Measurements from ENCODE around the gene DCBLD1.

Gene DCBLD1

DNA sequence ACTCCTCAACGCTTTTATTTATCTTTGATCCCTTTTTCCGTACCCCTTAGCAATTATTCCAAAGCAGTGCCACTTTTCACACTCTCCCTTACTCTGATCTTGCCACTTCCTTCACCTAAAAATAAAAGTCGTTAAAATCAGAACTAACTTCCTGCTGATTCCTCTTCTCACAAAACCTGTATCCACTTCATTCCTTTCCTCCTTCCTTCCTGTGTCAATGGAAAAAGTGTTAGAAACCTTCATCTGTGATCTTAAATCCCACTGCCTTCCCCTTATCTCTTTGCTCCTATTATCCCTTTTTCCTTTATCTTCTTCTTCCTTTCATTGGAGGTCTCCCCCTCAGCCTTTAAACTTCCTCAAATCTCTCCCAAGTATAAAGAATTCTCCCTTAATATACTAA lies 70.7 kb downstream of the DCBLD1 start:
- H3K27me3 ChIP-seq (ENCODE audit: insufficient read depth, low read length), result no peaks in the 10 kb centered on the region
- no peaks in the 10 kb centered on the region for H3K36me3 ChIP-seq (ENCODE audit: insufficient read depth, low read length)
- no peak overlapping the region for H2AFZ ChIP-seq (ENCODE audit: low read length, unreplicated experiment)
- peaks cover 38% of the 10 kb centered on the region for H3K4me1 ChIP-seq (ENCODE audit: control insufficient read depth, insufficient read depth, low read length, unreplicated experiment)
- H3K4me3 ChIP-seq (ENCODE audit: low read depth, low read length), result no peak overlapping the region
- H3K79me2 ChIP-seq (ENCODE audit: control insufficient read depth, insufficient read depth, low read length, unreplicated experiment), result peaks cover 20% of the 10 kb centered on the region
- no peak overlapping the region for H3K27ac ChIP-seq (ENCODE audit: low read depth, low read length)

DNA sequence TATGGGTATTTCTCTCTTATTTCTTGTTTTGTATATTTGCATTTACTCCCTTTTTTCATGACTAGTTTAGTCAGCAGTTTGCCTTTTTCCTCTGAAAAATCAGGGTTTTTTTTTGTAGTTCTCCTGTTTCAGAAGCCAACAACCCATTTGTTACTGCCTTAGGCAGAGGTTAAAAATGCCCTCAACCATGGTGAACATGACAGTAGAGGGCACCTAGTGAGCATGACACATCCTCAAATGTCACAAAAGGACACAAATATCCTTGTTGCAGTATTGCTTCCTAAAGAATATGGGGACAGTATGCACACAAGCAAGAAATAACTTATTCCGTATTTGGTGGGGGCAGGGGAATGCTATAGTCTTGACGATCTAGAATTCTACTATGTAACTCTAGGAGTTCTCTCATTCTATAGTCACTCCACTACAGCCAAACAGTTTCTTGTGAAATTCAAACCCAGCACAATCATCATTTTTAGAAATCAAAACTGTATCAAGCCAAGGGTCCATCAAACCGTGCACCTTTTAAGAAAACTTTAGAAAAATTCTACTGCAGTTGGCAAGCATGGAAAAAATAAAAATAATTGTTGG lies 72.9 kb downstream of the DCBLD1 start:
- H3K36me3 ChIP-seq (ENCODE audit: insufficient read depth, low read length), result no peaks in the 10 kb centered on the region; the same call in 1 of the 2 replicates

DNA sequence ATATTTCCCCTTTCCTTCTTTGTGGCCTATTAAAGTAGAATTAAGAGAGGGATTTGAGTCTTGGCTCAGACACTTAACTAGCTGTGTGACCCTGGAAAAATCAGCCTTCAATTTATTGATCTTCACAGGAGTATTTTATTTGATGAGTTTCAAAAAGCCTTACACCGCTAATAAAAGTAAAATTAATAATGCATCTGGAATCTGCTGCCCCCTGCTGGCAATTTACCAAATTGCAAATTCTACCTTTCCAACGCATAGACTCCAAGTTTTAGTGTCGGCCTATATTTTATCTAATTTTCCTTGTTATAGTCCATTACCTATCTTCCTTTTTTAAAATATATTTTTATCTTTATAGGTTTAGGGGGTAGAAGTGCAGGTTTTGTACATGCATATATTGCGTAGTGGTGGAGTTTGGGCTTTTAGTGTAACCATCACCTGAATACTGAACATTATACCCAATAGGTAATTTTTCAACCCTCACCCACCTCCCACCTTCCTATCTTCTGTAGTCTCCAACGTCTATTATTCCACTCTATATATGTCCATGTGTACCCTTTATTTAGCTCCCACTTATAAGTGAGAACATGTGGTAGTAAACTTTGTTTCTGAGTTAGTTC lies 73.5 kb downstream of the DCBLD1 start:
- Histone ChIP-seq H2AFZ (ENCODE audit: low read length, unreplicated experiment) (peak overlapping the region; percentile 10), H3K79me2 (ENCODE audit: control insufficient read depth, insufficient read depth, low read length, unreplicated experiment) (no peaks in the 10 kb centered on the region), H3K36me3 (ENCODE audit: insufficient read depth, low read length) (no peaks in the 10 kb centered on the region; the same call in 1 of the 2 replicates), H3K4me1 (ENCODE audit: control insufficient read depth, insufficient read depth, low read length, unreplicated experiment) (peaks cover 12% of the 10 kb centered on the region), H3K27ac (ENCODE audit: low read depth, low read length) (no peak overlapping the region), H3K4me3 (ENCODE audit: low read depth, low read length) (peak overlapping the region; percentile 48), H3K27me3 (ENCODE audit: insufficient read depth, low read length) (no peaks in the 10 kb centered on the region)

More for the DNA sequence above, 72.9 kb downstream of the DCBLD1 start:
- H2AFZ ChIP-seq (ENCODE audit: low read length, unreplicated experiment), result peak overlapping the region; percentile 10
- H3K4me3 ChIP-seq (ENCODE audit: low read depth, low read length), result peak overlapping the region; percentile 48
- no peaks in the 10 kb centered on the region for H3K27me3 ChIP-seq (ENCODE audit: insufficient read depth, low read length)
- H3K79me2 ChIP-seq (ENCODE audit: control insufficient read depth, insufficient read depth, low read length, unreplicated experiment), result peaks cover 5% of the 10 kb centered on the region
- peak overlapping the region; percentile 0; the same call in 1 of the 2 replicates for H3K27ac ChIP-seq (ENCODE audit: low read depth, low read length)
- peaks cover 18% of the 10 kb centered on the region for H3K4me1 ChIP-seq (ENCODE audit: control insufficient read depth, insufficient read depth, low read length, unreplicated experiment)

DNA sequence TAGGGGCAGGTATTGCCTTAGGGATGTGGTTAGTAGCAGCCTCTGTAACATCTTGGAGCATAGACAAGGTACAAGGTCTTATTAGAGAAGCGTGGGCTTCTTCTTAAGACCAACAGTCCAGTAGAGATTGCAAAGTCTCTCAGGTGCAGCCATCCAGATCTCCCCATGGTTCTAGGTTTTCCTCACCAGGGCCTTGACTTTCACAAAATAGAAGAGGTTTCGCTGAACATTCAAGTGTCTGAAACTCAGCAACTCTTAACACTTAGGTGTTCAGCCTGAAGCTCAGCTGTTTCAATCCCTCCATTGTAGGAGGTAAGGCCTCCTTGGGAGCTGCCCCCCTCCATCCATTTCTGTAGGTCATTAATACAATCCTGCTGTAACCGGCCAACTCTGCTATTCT lies 75.5 kb downstream of the DCBLD1 start:
- H3K4me1 ChIP-seq (ENCODE audit: control insufficient read depth, insufficient read depth, low read length, unreplicated experiment), result peaks cover 12% of the 10 kb centered on the region

DNA sequence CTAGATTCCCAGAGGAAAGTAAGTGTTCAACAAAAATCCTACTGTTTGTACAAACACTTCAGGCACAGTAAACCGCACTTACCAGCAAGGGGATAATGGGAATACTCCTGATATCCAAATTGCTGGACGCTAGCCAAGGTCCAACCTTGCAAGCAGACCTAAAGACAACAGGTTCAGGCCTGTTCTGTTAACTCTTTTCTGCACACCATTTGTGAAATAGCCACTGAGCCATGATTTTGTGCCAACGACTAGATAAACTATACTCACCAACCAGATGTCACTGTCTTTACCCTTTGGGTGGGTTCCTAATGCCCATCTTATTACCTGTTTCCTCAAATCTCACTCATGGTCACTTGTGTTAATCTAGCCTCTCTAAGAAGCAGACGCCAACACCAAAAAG lies 76.3 kb downstream of the DCBLD1 start:
- no peak overlapping the region for H3K4me3 ChIP-seq (ENCODE audit: low read depth, low read length)
- H3K36me3 ChIP-seq (ENCODE audit: insufficient read depth, low read length), result peaks cover 10% of the 10 kb centered on the region; the same call in 1 of the 2 replicates
- H2AFZ ChIP-seq (ENCODE audit: low read length, unreplicated experiment), result no peak overlapping the region
- no peaks in the 10 kb centered on the region for H3K79me2 ChIP-seq (ENCODE audit: control insufficient read depth, insufficient read depth, low read length, unreplicated experiment)
- H3K27ac ChIP-seq (ENCODE audit: low read depth, low read length), result no peak overlapping the region
- peaks cover 12% of the 10 kb centered on the region for H3K4me1 ChIP-seq (ENCODE audit: control insufficient read depth, insufficient read depth, low read length, unreplicated experiment)
- no peaks in the 10 kb centered on the region for H3K27me3 ChIP-seq (ENCODE audit: insufficient read depth, low read length)

More for the DNA sequence above, 75.5 kb downstream of the DCBLD1 start:
- Histone ChIP-seq H3K79me2 (ENCODE audit: control insufficient read depth, insufficient read depth, low read length, unreplicated experiment) (no peaks in the 10 kb centered on the region), H3K27ac (ENCODE audit: low read depth, low read length) (no peak overlapping the region), H3K4me3 (ENCODE audit: low read depth, low read length) (no peak overlapping the region), H3K27me3 (ENCODE audit: insufficient read depth, low read length) (no peaks in the 10 kb centered on the region), H3K36me3 (ENCODE audit: insufficient read depth, low read length) (peaks cover 10% of the 10 kb centered on the region; the same call in 1 of the 2 replicates), H2AFZ (ENCODE audit: low read length, unreplicated experiment) (no peak overlapping the region)

DNA sequence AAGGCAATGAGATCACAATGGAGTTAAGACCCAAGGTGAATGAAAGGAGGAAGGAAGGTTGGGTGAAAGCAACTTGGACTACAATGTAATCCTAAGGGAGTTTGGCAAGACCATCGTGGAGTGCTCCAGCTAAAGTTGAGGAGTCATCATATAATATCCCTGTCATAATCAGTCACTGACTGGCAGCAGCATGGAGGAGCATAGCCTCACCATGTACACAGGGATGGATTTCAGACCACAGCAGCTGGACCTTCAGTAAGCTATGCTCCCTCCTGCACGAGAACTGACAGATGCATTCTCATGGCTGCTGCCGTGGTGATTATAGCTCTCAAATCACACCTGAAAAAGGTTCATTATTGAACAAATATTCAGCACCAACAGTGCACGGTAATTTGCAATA lies 76.8 kb downstream of the DCBLD1 start:
- peaks cover 10% of the 10 kb centered on the region; the same call in 1 of the 2 replicates for H3K36me3 ChIP-seq (ENCODE audit: insufficient read depth, low read length)
- H3K79me2 ChIP-seq (ENCODE audit: control insufficient read depth, insufficient read depth, low read length, unreplicated experiment), result no peaks in the 10 kb centered on the region
- no peak overlapping the region for H3K4me3 ChIP-seq (ENCODE audit: low read depth, low read length)
- H3K4me1 ChIP-seq (ENCODE audit: control insufficient read depth, insufficient read depth, low read length, unreplicated experiment), result peaks cover 12% of the 10 kb centered on the region
- no peak overlapping the region for H3K27ac ChIP-seq (ENCODE audit: low read depth, low read length)
- no peak overlapping the region for H2AFZ ChIP-seq (ENCODE audit: low read length, unreplicated experiment)
- H3K27me3 ChIP-seq (ENCODE audit: insufficient read depth, low read length), result no peaks in the 10 kb centered on the region

DNA sequence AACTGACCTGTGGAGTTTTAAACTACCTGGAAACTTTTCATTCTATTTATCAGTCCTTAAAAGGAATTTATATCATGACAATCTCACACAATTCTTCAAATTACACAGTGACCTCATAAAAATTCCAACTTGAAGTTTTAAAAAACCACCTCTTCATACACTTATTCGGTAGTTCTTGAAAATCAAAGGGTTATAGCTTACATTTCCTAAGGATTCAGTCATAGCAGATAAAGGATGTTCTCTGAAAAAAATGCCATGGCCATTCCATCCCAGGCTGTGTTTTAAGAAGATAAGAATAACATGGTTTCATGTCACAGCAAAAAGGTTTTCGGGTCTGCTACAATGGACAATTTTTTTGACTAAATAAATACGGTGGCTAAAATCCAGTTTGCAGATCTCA lies 78.7 kb downstream of the DCBLD1 start:
- Histone ChIP-seq H3K4me3 (ENCODE audit: low read depth, low read length) (no peak overlapping the region), H3K4me1 (ENCODE audit: control insufficient read depth, insufficient read depth, low read length, unreplicated experiment) (no peaks in the 10 kb centered on the region), H3K27ac (ENCODE audit: low read depth, low read length) (no peak overlapping the region), H3K36me3 (ENCODE audit: insufficient read depth, low read length) (peaks cover 19% of the 10 kb centered on the region), H3K27me3 (ENCODE audit: insufficient read depth, low read length) (no peaks in the 10 kb centered on the region), H2AFZ (ENCODE audit: low read length, unreplicated experiment) (no peak overlapping the region), H3K79me2 (ENCODE audit: control insufficient read depth, insufficient read depth, low read length, unreplicated experiment) (no peaks in the 10 kb centered on the region)

DNA sequence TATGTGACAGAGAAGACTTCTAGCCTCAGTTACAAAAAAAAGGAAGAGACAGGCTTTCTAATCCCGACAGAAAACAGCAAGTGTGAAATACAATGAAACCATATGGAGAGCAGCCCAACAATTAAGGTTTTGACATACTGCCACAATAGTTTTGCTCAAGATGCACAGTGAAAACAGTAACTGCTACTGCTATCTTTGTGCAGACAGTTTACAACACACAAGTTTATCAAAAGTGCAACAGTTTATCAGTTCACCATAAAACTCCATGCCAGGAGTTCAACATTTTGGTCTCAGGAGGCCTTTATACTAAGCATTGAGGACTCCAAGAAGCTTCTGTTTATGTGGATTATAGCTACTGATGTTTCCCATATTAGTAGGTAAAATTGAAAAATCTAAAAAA lies 82.2 kb downstream of the DCBLD1 start:
- Histone ChIP-seq H3K4me1 (ENCODE audit: control insufficient read depth, insufficient read depth, low read length, unreplicated experiment) (no peaks in the 10 kb centered on the region), H3K27ac (ENCODE audit: low read depth, low read length) (no peak overlapping the region), H3K4me3 (ENCODE audit: low read depth, low read length) (no peak overlapping the region), H3K79me2 (ENCODE audit: control insufficient read depth, insufficient read depth, low read length, unreplicated experiment) (no peaks in the 10 kb centered on the region), H3K36me3 (ENCODE audit: insufficient read depth, low read length) (peaks cover 36% of the 10 kb centered on the region), H2AFZ (ENCODE audit: low read length, unreplicated experiment) (no peak overlapping the region), H3K27me3 (ENCODE audit: insufficient read depth, low read length) (no peaks in the 10 kb centered on the region)

DNA sequence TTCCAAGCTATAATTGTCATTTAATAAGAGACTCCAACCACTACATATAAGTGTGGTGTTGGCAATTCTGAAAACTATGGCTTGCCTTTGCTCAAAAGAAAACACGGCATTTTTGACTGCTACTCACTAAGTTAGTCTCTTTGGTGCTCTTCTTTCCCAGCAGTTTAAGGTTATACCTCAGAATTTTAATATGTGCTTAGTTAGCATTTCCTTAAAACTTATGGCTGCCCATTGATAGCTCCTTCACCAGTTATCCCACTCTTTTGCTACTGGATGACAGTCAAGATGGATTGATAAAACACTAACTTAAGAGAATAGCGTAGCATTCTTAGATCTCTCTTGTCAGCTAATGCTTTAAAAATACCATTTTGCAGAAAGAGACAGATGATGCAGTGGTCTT lies 85.8 kb downstream of the DCBLD1 start:
- Histone ChIP-seq H2AFZ (ENCODE audit: low read length, unreplicated experiment) (no peak overlapping the region), H3K36me3 (ENCODE audit: insufficient read depth, low read length) (peaks cover 32% of the 10 kb centered on the region), H3K27me3 (ENCODE audit: insufficient read depth, low read length) (no peaks in the 10 kb centered on the region), H3K27ac (ENCODE audit: low read depth, low read length) (no peak overlapping the region), H3K4me3 (ENCODE audit: low read depth, low read length) (no peak overlapping the region), H3K4me1 (ENCODE audit: control insufficient read depth, insufficient read depth, low read length, unreplicated experiment) (peaks cover 3% of the 10 kb centered on the region), H3K79me2 (ENCODE audit: control insufficient read depth, insufficient read depth, low read length, unreplicated experiment) (peaks cover under 1% of the 10 kb centered on the region)

DNA sequence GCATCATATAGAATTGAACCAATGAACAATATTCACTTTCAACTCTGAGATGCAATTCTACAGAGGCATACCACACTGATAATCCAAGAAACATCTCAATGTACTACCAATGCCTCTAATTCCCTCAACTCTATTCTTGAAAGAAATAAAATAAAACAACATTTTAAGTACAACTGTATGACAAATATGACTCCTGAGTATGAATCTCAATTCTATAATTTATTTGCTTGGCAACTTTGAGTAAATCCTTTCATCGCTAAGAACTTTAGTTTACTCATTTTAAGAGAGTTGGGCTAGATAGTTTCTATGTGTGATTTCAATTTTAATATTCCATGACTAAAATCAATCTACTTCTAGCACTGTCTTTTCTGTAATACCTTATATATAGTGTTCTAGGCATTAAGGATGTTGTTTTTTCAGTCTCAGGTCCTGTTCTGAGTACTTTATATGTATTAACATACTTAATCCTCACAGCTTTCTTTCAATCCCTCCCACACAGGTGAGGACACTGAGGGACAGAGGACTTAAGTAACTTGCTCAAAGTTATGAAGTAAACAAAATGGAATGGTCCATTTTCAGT lies 86.4 kb downstream of the DCBLD1 start:
- Histone ChIP-seq H3K36me3 (ENCODE audit: insufficient read depth, low read length) (peaks cover 32% of the 10 kb centered on the region), H2AFZ (ENCODE audit: low read length, unreplicated experiment) (no peak overlapping the region)

More for the DNA sequence above, 86.4 kb downstream of the DCBLD1 start:
- Histone ChIP-seq H3K27ac (ENCODE audit: low read depth, low read length) (no peak overlapping the region), H3K27me3 (ENCODE audit: insufficient read depth, low read length) (no peaks in the 10 kb centered on the region), H3K4me3 (ENCODE audit: low read depth, low read length) (no peak overlapping the region), H3K79me2 (ENCODE audit: control insufficient read depth, insufficient read depth, low read length, unreplicated experiment) (peaks cover 4% of the 10 kb centered on the region), H3K4me1 (ENCODE audit: control insufficient read depth, insufficient read depth, low read length, unreplicated experiment) (peaks cover 3% of the 10 kb centered on the region)
